Tibial nerve (tissue), 4 donors: ENCODE measurements around the gene SHLD1. TPM values are rescaled to one million over a fixed set of nuclear protein-coding genes. Genes with fewer than 3 reads are reported as not detected.

Experiments
- DNase-seq, 2 donors: peaks; one replicate each; pipeline ENCODE4 v3.0.0-alpha.2; 2019; ENCODE audit warnings: low spot score in 2 of 2
- H3K27ac ChIP-seq, 4 donors: fragments of 200-600 bp; sonication (generic) in 3 of 4; one replicate each; pipeline ENCODE4 v1.5.1; 2017 to 2019; ENCODE audit warnings: mild to moderate bottlenecking in 1 of 4
- H3K27me3 ChIP-seq, 2 donors: fragments of 200-600 bp; sonication (generic) in 1 of 2; one replicate each; pipeline versions ENCODE4 v1.5.1 to v1.6.0; 2017 to 2019
- H3K36me3 ChIP-seq, 3 donors: fragments of 200-600 bp; sonication (generic); one replicate each; pipeline ENCODE4 v1.5.1; 2018 to 2019
- H3K4me1 ChIP-seq, 4 donors: fragments of 200-600 bp; sonication (generic) in 3 of 4; one replicate each; pipeline ENCODE4 v1.5.1; 2017 to 2019
- H3K4me3 ChIP-seq, 4 donors: fragments of 200-600 bp; sonication (generic) in 3 of 4; one replicate each; pipeline ENCODE4 v1.5.1; 2017 to 2019; ENCODE audit warnings: mild to moderate bottlenecking in 1 of 4, moderate library complexity in 1 of 4
- H3K9me3 ChIP-seq, 4 donors: fragments of 200-600 bp; sonication (generic) in 3 of 4; one replicate each; pipeline ENCODE4 v1.5.1; 2017 to 2019
- CTCF ChIP-seq, 5 experiments: fragments of 200-600 bp in 3 of 5; fragments of 450-650 bp in 2 of 5; sonication (generic) in 3 of 5; IDR thresholded peaks; one replicate each; pipeline ENCODE4 v1.5.1; 2016 to 2019; ENCODE audit warnings: antibody characterized with exemption in 5 of 5, mild to moderate bottlenecking in 3 of 5, moderate library complexity in 2 of 5
- EP300 ChIP-seq, 2 donors: sonication (generic); formaldehyde crosslinking; IDR thresholded peaks; one replicate each; pipeline ENCODE4 v1.6.1; 2017; ENCODE audit warnings: antibody characterized with exemption in 2 of 2, mild to moderate bottlenecking in 1 of 2
- POLR2A ChIP-seq, 2 donors: fragments of 450-650 bp; IDR thresholded peaks; one replicate each; pipeline ENCODE4 v1.6.1; 2017; ENCODE audit warnings: antibody characterized with exemption in 2 of 2, mild to moderate bottlenecking in 2 of 2, moderate library complexity in 2 of 2
- WGBS, 2 donors: methylation state at CpG; one replicate each; pipeline ENCODE4 v1.1.5; 2018; 5-methylcytosine and 5-hydroxymethylcytosine counted together
- small RNA-seq: library from RNA; depleted of rRNA; stranded (forward); fragments of <200 nt; gene quantifications from one replicate; pipeline ENCODE3, GENCODE V24; 2016
- total RNA-seq, 4 donors: library from RNA; depleted of rRNA; stranded (reverse); fragments of >200 nt; gene quantifications; one replicate each; pipeline ENCODE4 v1.1.0, GENCODE V29; 2016

The SHLD1 gene
- total RNA-seq, 4 donors from 2014 or later, result 2.9 to 5.9 (median 4.0) TPM

- 59 to 66% methylated on average over 6 of the region's 6 CpGs for WGBS, 2 donors
- H3K36me3 ChIP-seq, result no peaks in the 10 kb centered on the region
- peaks cover 0 to 31% of the 10 kb centered on the region in 2 donors for H3K27me3 ChIP-seq
Observed at GRCh38 chr20:5910186-5910585, 160.0 kb downstream of the SHLD1 start.

GRCh38 chr20:5913166-5913565 is 163.0 kb downstream of the SHLD1 start:
- DNase-seq, result no peak
- Histone ChIP-seq H3K9me3 (no peaks in the 10 kb centered on the region), H3K36me3 (no peaks in the 10 kb centered on the region), H3K27ac (no peak overlapping the region), H3K4me3 (no peak overlapping the region), H3K27me3 (peaks cover 0 to 28% of the 10 kb centered on the region in 2 donors), H3K4me1 (peaks cover 0 to 6% (median 3%) of the 10 kb centered on the region in 4 donors)
- 88 to 92% methylated on average over 2 of the region's 2 CpGs for WGBS, 2 donors
- no peak for TF ChIP-seq CTCF (IDR thresholded peaks at IDR 0.05)
- TF ChIP-seq POLR2A (IDR thresholded peaks at IDR 0.05), result no peak

More at GRCh38 chr20:5910186-5910585, 160.0 kb downstream of the SHLD1 start:
- H3K9me3 ChIP-seq, result no peaks in the 10 kb centered on the region
- no peak for DNase-seq
- H3K4me1 ChIP-seq, result peaks cover 0 to 6% (median 3%) of the 10 kb centered on the region in 4 donors
- TF ChIP-seq CTCF (IDR thresholded peaks at IDR 0.05) (no peak), EP300 (IDR thresholded peaks at IDR 0.05) (no peak), POLR2A (IDR thresholded peaks at IDR 0.05) (no peak)
- no peak overlapping the region for H3K4me3 ChIP-seq
- H3K27ac ChIP-seq, result no peak overlapping the region

Small RNAs within 50 kb of the gene (small RNA-seq; reads per million reads assigned to genes)
- not detected for gene RNU1-55P

Other genes with a start within 250 kb of the SHLD1 start
- gene GPCPD1, start 139.4 kb upstream of the SHLD1 start, total RNA-seq, result 10 to 100 TPM; 18.4 to 24.9 (median 21.6) TPM
- gene CHGB, start 161.1 kb downstream of the SHLD1 start, total RNA-seq, result 1 to 10 TPM in 1 of 4 donors, under 1 TPM in 2, not detected in 1; 0.39 to 1.1 (median 0.42) TPM
- gene TRMT6, start 200.1 kb downstream of the SHLD1 start, total RNA-seq, result 10 to 100 TPM in 2 of 4 donors, 1 to 10 TPM in 2; 4.9 to 13.6 (median 8.6) TPM
- gene MCM8, start 200.3 kb downstream of the SHLD1 start, total RNA-seq, result 1 to 10 TPM; 2.9 to 5.1 (median 3.4) TPM